SJSA1 (cell line): ENCODE measurements around the gene CALML5. TPM values are rescaled to one million over a fixed set of nuclear protein-coding genes. Genes with fewer than 3 reads are reported as not detected.

Experiments
- DNase-seq, 2 experiments: peaks; one replicate each; pipeline ENCODE4 v3.0.0-alpha.2; 2015 to 2020; ENCODE audit warnings: low spot score in 2 of 2, low read depth in 1 of 2
- H3K27ac ChIP-seq: fragments of 250-450 bp; sonication (Bioruptor Pico); 2 replicates; pipeline ENCODE4 v1.5.1; 2020; ENCODE audit warnings: mild to moderate bottlenecking, moderate library complexity
- H3K27me3 ChIP-seq: fragments of 250-450 bp; sonication (Bioruptor Pico); replicated peaks from 2 replicates; pipeline ENCODE4 v1.5.1; 2020; ENCODE audit warnings: mild to moderate bottlenecking, moderate library complexity
- H3K36me3 ChIP-seq: fragments of 250-450 bp; sonication (Bioruptor Pico); 2 replicates; pipeline ENCODE4 v1.5.1; 2020; ENCODE audit warnings: mild to moderate bottlenecking
- H3K4me1 ChIP-seq: fragments of 250-450 bp; sonication (Bioruptor Pico); replicated peaks from 2 replicates; pipeline ENCODE4 v1.6.1; 2021; ENCODE audit warnings: mild to moderate bottlenecking
- H3K4me3 ChIP-seq: fragments of 250-450 bp; sonication (Bioruptor Pico); 2 replicates; pipeline ENCODE4 v1.5.1; 2020; ENCODE audit warnings: mild to moderate bottlenecking
- H3K9me3 ChIP-seq: fragments of 250-450 bp; sonication (Bioruptor Pico); replicated peaks from 2 replicates; pipeline ENCODE4 v1.5.1; 2020; ENCODE audit warnings: mild to moderate bottlenecking
- total RNA-seq: library from RNA; depleted of rRNA; stranded (reverse); fragments of >200 nt; shearing (Covaris generic); gene quantifications from 2 replicates; pipeline ENCODE4 v1.2.3, GENCODE V29; 2014

Gene CALML5
- total RNA-seq, 1 experiment from 2014 or later, result not detected

DNA sequence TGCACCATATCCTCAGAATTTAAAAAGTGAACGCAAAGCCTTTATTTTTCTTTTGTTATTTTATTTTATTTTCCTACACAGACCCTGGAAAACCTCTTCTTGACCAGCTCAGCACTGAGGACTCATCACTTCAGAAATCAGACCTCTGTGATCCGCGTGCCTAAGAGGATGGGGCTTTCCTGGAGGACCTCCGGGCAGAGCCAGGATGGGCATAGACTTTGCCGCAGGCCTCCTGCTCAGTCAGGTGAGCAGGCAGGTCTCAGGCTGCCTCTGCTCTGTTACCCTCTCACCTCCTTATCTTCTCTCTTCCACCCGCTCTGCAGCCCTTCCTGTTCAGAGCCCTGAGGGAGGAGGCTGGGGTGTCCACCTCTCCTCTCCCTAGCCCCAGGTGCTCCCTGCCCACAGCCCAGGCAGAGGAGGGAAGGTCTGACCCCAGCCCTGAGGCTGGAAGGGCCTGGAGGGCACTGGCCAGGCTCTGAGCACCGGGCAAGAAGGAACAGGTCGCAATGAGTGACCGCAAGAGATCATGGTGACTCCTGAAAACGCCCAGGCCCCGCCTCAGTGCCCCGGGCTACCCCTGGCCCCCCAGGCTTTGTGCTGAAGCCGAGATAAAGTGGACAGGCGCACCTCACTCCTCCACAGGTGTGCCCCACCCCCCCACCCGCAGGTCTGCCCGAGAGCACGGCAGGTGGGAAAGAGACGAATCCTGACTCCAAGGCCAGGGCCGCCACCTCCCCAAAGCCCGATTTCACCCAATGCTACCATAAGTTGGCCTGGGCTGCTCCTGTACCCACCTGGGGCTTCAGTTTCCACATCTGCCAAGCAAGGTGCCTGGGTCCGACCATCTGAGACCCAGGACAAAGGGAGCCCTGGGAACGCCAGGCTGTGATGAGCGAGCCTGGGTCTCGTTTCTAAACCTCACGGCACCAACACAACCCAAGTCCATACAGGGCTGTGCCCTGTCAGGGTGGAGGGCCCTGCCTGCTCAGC lies 2.8 kb downstream of the CALML5 start:
- no peaks in the 10 kb centered on the region; the same call in 1 of the 2 replicates for H3K27me3 ChIP-seq
- no peak for DNase-seq
- no peak overlapping the region for H3K27ac ChIP-seq
- H3K9me3 ChIP-seq, result no peaks in the 10 kb centered on the region
- no peak overlapping the region for H3K4me3 ChIP-seq
- H3K36me3 ChIP-seq, result no peaks in the 10 kb centered on the region
- no peaks in the 10 kb centered on the region for H3K4me1 ChIP-seq

GRCh38 chr10:5494611-5495010 lies 4.8 kb downstream of the CALML5 start:
- no peaks in the 10 kb centered on the region for H3K36me3 ChIP-seq
- H3K9me3 ChIP-seq, result no peaks in the 10 kb centered on the region
- H3K27me3 ChIP-seq, result no peaks in the 10 kb centered on the region
- H3K4me1 ChIP-seq, result no peaks in the 10 kb centered on the region
- H3K4me3 ChIP-seq, result no peak overlapping the region
- no peak for DNase-seq
- H3K27ac ChIP-seq, result no peak overlapping the region

DNA sequence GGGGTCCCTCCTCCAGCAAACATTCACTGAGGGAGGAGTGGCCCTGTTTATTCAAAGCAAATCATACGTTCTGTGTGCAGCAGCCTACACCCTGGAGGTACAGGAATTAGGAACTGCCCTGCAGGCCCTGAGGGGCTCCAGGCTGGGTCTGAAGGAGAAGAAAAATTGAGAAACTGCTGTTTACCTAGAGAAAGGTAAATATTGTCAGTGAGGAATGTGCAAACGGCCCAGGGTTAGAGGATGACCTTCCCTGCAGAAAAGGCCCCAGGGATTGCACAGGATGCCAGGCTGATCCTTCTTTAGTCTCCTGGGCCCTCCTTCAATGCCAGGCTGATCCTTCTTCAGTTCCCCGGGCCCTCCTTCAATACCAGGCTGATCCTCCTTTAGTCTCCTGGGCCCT lies 5.7 kb downstream of the CALML5 start:
- Histone ChIP-seq H3K4me1 (no peaks in the 10 kb centered on the region), H3K27ac (no peak overlapping the region), H3K4me3 (no peak overlapping the region), H3K9me3 (no peaks in the 10 kb centered on the region), H3K36me3 (no peaks in the 10 kb centered on the region), H3K27me3 (no peaks in the 10 kb centered on the region)
- DNase-seq, result no peak

GRCh38 chr10:5492929-5493576 lies 6.3 kb downstream of the CALML5 start:
- Histone ChIP-seq H3K36me3 (no peaks in the 10 kb centered on the region), H3K4me1 (no peaks in the 10 kb centered on the region), H3K27me3 (no peaks in the 10 kb centered on the region), H3K9me3 (no peaks in the 10 kb centered on the region), H3K4me3 (no peak overlapping the region), H3K27ac (no peak overlapping the region)
- no peak for DNase-seq

GRCh38 chr10:5492322-5492855 lies 7.0 kb downstream of the CALML5 start:
- no peak overlapping the region for H3K4me3 ChIP-seq
- no peak overlapping the region for H3K27ac ChIP-seq
- no peaks in the 10 kb centered on the region for H3K27me3 ChIP-seq
- H3K9me3 ChIP-seq, result no peaks in the 10 kb centered on the region
- no peaks in the 10 kb centered on the region for H3K4me1 ChIP-seq
- no peaks in the 10 kb centered on the region for H3K36me3 ChIP-seq
- DNase-seq, result no peak

- Histone ChIP-seq H3K36me3 (no peaks in the 10 kb centered on the region), H3K27ac (no peak overlapping the region), H3K27me3 (no peaks in the 10 kb centered on the region), H3K4me1 (no peaks in the 10 kb centered on the region), H3K4me3 (no peak overlapping the region), H3K9me3 (no peaks in the 10 kb centered on the region)
- no peak for DNase-seq
These were observed 7.9 kb downstream of the CALML5 start for GRCh38 chr10:5491477-5491876.

- Histone ChIP-seq H3K4me1 (no peaks in the 10 kb centered on the region), H3K4me3 (no peak overlapping the region), H3K9me3 (no peaks in the 10 kb centered on the region), H3K27ac (no peak overlapping the region), H3K36me3 (no peaks in the 10 kb centered on the region), H3K27me3 (no peaks in the 10 kb centered on the region)
- no peak for DNase-seq
These were observed 8.5 kb downstream of the CALML5 start for GRCh38 chr10:5490698-5491464.

DNA sequence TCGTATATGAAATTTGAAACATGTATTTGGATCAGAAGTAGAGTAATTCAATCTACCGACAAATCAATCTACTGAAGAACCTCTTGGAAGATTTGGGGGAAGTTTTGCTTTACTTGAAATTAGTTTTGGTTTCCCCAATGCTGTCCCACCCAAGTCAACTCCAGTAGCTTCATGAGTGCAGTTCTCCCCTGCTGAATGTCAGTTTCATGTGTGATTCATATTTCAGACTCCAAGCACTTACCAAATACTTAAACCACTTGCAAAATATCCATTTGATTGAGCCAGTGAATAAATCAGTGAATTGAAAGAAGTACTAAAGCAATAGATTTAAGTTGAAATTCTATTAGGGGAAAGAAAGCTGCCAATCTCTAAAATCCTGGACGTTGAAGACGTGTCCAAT lies 9.3 kb downstream of the CALML5 start:
- no peaks in the 10 kb centered on the region for H3K9me3 ChIP-seq
- H3K27me3 ChIP-seq, result no peaks in the 10 kb centered on the region
- no peak for DNase-seq
- no peaks in the 10 kb centered on the region for H3K4me1 ChIP-seq
- no peak overlapping the region for H3K4me3 ChIP-seq
- H3K27ac ChIP-seq, result no peak overlapping the region
- no peaks in the 10 kb centered on the region for H3K36me3 ChIP-seq

- no peak overlapping the region for H3K4me3 ChIP-seq
- H3K36me3 ChIP-seq, result no peaks in the 10 kb centered on the region
- no peak for DNase-seq
- no peaks in the 10 kb centered on the region for H3K27me3 ChIP-seq
- no peaks in the 10 kb centered on the region for H3K9me3 ChIP-seq
- H3K27ac ChIP-seq, result no peak overlapping the region
- H3K4me1 ChIP-seq, result no peaks in the 10 kb centered on the region
These were observed 10.9 kb downstream of the CALML5 start for GRCh38 chr10:5488272-5489161.

- no peak for DNase-seq
- H3K4me1 ChIP-seq, result no peaks in the 10 kb centered on the region
These were observed 12.5 kb downstream of the CALML5 start for GRCh38 chr10:5486853-5487235.

GRCh38 chr10:5485948-5486852 lies 13.2 kb downstream of the CALML5 start:
- H3K27me3 ChIP-seq, result no peaks in the 10 kb centered on the region
- H3K27ac ChIP-seq, result no peak overlapping the region
- no peaks in the 10 kb centered on the region for H3K4me1 ChIP-seq
- H3K9me3 ChIP-seq, result no peaks in the 10 kb centered on the region
- H3K36me3 ChIP-seq, result no peaks in the 10 kb centered on the region
- no peak for DNase-seq
- H3K4me3 ChIP-seq, result no peak overlapping the region

More at GRCh38 chr10:5486853-5487235, 12.5 kb downstream of the CALML5 start:
- no peaks in the 10 kb centered on the region for H3K27me3 ChIP-seq
- no peaks in the 10 kb centered on the region for H3K36me3 ChIP-seq
- no peak overlapping the region for H3K4me3 ChIP-seq
- H3K9me3 ChIP-seq, result no peaks in the 10 kb centered on the region
- H3K27ac ChIP-seq, result no peak overlapping the region

GRCh38 chr10:5485290-5485689 lies 14.1 kb downstream of the CALML5 start:
- DNase-seq, result no peak
- no peak overlapping the region for H3K27ac ChIP-seq
- H3K4me1 ChIP-seq, result no peaks in the 10 kb centered on the region
- H3K9me3 ChIP-seq, result no peaks in the 10 kb centered on the region
- H3K4me3 ChIP-seq, result no peak overlapping the region
- H3K36me3 ChIP-seq, result no peaks in the 10 kb centered on the region
- no peaks in the 10 kb centered on the region for H3K27me3 ChIP-seq
